GM23338 (cell line): Measurements from ENCODE around the gene C1R. TPM values are rescaled to one million over a fixed set of nuclear protein-coding genes. Genes with fewer than 3 reads are reported as not detected.

Experiments used
- ATAC-seq: fragments of 200-7000 bp; cut with Tn5 transposase; 3 replicates; pipeline ENCODE4 v1.9.1; 2020
- DNase-seq: peaks from one replicate; pipeline ENCODE4 v3.0.0-alpha.2; 2015; ENCODE audit warnings: low spot score
- H2AFZ ChIP-seq: fragments of 200-600 bp; sonication (generic); 2 replicates; pipeline ENCODE4 v1.8.0; 2016; ENCODE audit warnings: antibody characterized with exemption, mild to moderate bottlenecking, moderate library complexity
- H3F3A ChIP-seq: fragments of 200-600 bp; sonication (generic); replicated peaks from 2 replicates; pipeline ENCODE4 v1.8.0; 2017; ENCODE audit warnings: antibody characterized with exemption, mixed run types, low read depth
- H3K27ac ChIP-seq: fragments of 200-600 bp; sonication (generic); 2 replicates; pipeline ENCODE4 v1.6.1; 2016; ENCODE audit warnings: low read depth
- H3K27me3 ChIP-seq: fragments of 200-600 bp; sonication (generic); 2 replicates; pipeline ENCODE4 v1.8.0; 2016; ENCODE audit warnings: mild to moderate bottlenecking, mixed run types, moderate library complexity; ENCODE audit not compliant: insufficient read depth
- H3K36me3 ChIP-seq: fragments of 200-600 bp; sonication (generic); 2 replicates; pipeline ENCODE4 v1.8.0; 2016; ENCODE audit warnings: mild to moderate bottlenecking; ENCODE audit not compliant: insufficient read depth
- H3K4me1 ChIP-seq: fragments of 200-600 bp; sonication (generic); 2 replicates; pipeline ENCODE4 v1.8.0; 2016; ENCODE audit warnings: mild to moderate bottlenecking, moderate library complexity; ENCODE audit not compliant: insufficient read depth
- H3K4me2 ChIP-seq: fragments of 200-600 bp; sonication (generic); 2 replicates; pipeline ENCODE4 v1.7.1; 2017; ENCODE audit warnings: mixed run types
- H3K4me3 ChIP-seq: fragments of 200-600 bp; sonication (generic); 2 replicates; pipeline ENCODE4 v1.6.1; 2016; ENCODE audit warnings: mixed run types
- H3K79me2 ChIP-seq: fragments of 200-600 bp; sonication (generic); replicated peaks from 2 replicates; pipeline ENCODE4 v1.8.0; 2017; ENCODE audit warnings: mild to moderate bottlenecking; ENCODE audit not compliant: insufficient read depth
- H3K9me2 ChIP-seq: fragments of 200-600 bp; sonication (generic); 2 replicates; pipeline ENCODE4 v1.8.0; 2017; ENCODE audit not compliant: insufficient read depth
- H4K20me1 ChIP-seq: fragments of 200-600 bp; sonication (generic); replicated peaks from 2 replicates; pipeline ENCODE4 v1.8.0; 2017; ENCODE audit warnings: mild to moderate bottlenecking; ENCODE audit not compliant: insufficient read depth
- H3K27ac Mint-ChIP-seq: 2 replicates; pipeline ENCODE4 v1.8.0; 2020; ENCODE audit warnings: inconsistent platforms, mild to moderate bottlenecking, moderate library complexity, mixed read lengths
- H3K27me3 Mint-ChIP-seq: 3 replicates; pipeline ENCODE4 v1.8.0; 2022; ENCODE audit warnings: low read depth, mild to moderate bottlenecking, moderate library complexity, mixed read lengths, inconsistent platforms; ENCODE audit not compliant: insufficient read depth, poor library complexity
- H3K36me3 Mint-ChIP-seq: 3 replicates; pipeline ENCODE4 v1.8.0; 2021; ENCODE audit warnings: low read depth, mild to moderate bottlenecking, inconsistent platforms, moderate library complexity, mixed read lengths
- H3K4me1 Mint-ChIP-seq: 3 replicates; pipeline ENCODE4 v1.8.0; 2020; ENCODE audit warnings: mild to moderate bottlenecking, inconsistent platforms, mixed read lengths
- H3K4me3 Mint-ChIP-seq: 3 replicates; pipeline ENCODE4 v1.8.0; 2021; ENCODE audit warnings: moderate library complexity, mild to moderate bottlenecking, inconsistent platforms, mixed read lengths
- H3K9me3 Mint-ChIP-seq: 3 replicates; pipeline ENCODE4 v1.8.0; 2020; ENCODE audit warnings: moderate library complexity, mild to moderate bottlenecking, inconsistent platforms, mixed read lengths
- CREB1 ChIP-seq: fragments of 250-450 bp; sonication (Bioruptor Pico); IDR thresholded peaks from 2 replicates; pipeline ENCODE4 v1.5.0; 2020; ENCODE audit warnings: low read depth, mild to moderate bottlenecking, moderate library complexity
- EZH2 ChIP-seq: fragments of 200-600 bp; sonication (generic); IDR thresholded peaks from one replicate; pipeline ENCODE4 v1.8.0; 2017; ENCODE audit warnings: antibody characterized with exemption, mild to moderate bottlenecking, low read depth; ENCODE audit not compliant: unreplicated experiment
- EZH2phosphoT487 ChIP-seq: fragments of 200-600 bp; sonication (generic); IDR thresholded peaks from one replicate; pipeline ENCODE4 v1.8.1; 2018; ENCODE audit warnings: antibody characterized with exemption; ENCODE audit not compliant: unreplicated experiment
- JUNB ChIP-seq: IDR thresholded peaks from one replicate; pipeline ENCODE4 v1.6.1; 2016; ENCODE audit warnings: antibody characterized with exemption; ENCODE audit not compliant: unreplicated experiment
- NANOG ChIP-seq: IDR thresholded peaks from 2 replicates; pipeline ENCODE4 v1.6.1; 2016; ENCODE audit warnings: antibody characterized with exemption, borderline replicate concordance
- POLR2AphosphoS5 ChIP-seq: IDR thresholded peaks from 2 replicates; pipeline ENCODE4 v1.6.1; 2016; ENCODE audit warnings: antibody characterized with exemption, low read depth
- STAT1 ChIP-seq: IDR thresholded peaks from one replicate; pipeline ENCODE4 v1.6.1; 2016; ENCODE audit warnings: antibody characterized with exemption; ENCODE audit not compliant: unreplicated experiment
- ZNF114 ChIP-seq: fragments of 250-450 bp; sonication (Bioruptor Pico); IDR thresholded peaks from 2 replicates; pipeline ENCODE4 v1.5.0; 2020; ENCODE audit warnings: mild to moderate bottlenecking, moderate library complexity
- ZNF331 ChIP-seq: fragments of 250-450 bp; sonication (Bioruptor Pico); IDR thresholded peaks from 2 replicates; pipeline ENCODE4 v1.5.0; 2020; ENCODE audit warnings: low read depth, mild to moderate bottlenecking, moderate library complexity
- polyA plus RNA-seq: library from polyadenylated mRNA; unstranded; fragments of >200 nt; fragmentation: Nextera tagmentation; extraction: Ambion mirVana; gene quantifications from 2 replicates; pipeline ENCODE4 v1.2.1, GENCODE V29; 2016
- total RNA-seq: library from RNA; depleted of rRNA; stranded (reverse); fragments of >200 nt; shearing (Covaris generic); gene quantifications from 2 replicates; pipeline ENCODE4 v1.2.3, GENCODE V29; 2014
- TF ChIP-seq, protein P1 (sequence below): IDR thresholded peaks from one replicate; pipeline ENCODE4 v1.6.1; 2018; ENCODE audit warnings: antibody characterized with exemption; ENCODE audit not compliant: unreplicated experiment
- TF ChIP-seq, protein P2 (sequence below): fragments of 250-450 bp; sonication (Bioruptor Pico); IDR thresholded peaks from 2 replicates; pipeline ENCODE4 v1.5.0; 2020; ENCODE audit warnings: mild to moderate bottlenecking, moderate library complexity
- TF ChIP-seq, protein P3 (sequence below): IDR thresholded peaks from 2 replicates; pipeline ENCODE4 v1.6.1; 2016; ENCODE audit warnings: antibody characterized with exemption
- TF ChIP-seq, protein P4 (sequence below), 2 experiments: fragments of 200-600 bp in 1 of 2; sonication (generic) in 1 of 2; conservative IDR thresholded peaks; 2 replicates each; pipeline versions ENCODE4 v1.5.1 to v1.6.1; 2016 to 2017; ENCODE audit warnings: antibody characterized with exemption in 2 of 2, low read depth in 2 of 2, mild to moderate bottlenecking in 2 of 2, moderate library complexity in 1 of 2

C1R gene
- total and polyA plus RNA-seq, 2 experiments from 2014 or later: 6.4 to 8.8 TPM

DNA sequence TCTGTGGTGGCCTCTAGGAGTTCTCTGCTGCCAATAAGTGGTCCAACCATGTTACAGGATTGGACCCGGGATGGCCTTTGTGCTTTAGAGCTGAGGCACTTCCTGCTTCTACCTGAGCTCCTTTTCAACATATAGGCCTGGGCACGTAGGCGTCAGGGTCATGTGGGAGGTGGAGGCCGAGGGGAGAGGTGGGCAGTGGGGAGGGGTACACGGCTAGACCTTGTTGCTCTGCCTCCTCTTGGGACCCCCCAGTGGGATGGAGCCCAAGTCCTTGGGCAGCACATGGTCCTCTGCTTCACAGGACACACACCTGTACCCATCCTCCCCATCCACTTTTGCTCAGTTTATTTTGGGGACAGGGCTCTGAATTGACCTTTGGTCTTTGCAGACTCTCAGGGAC lies 29.1 kb upstream of the C1R start:
- no peaks in the 10 kb centered on the region for H4K20me1 ChIP-seq
- H3K36me3 Mint-ChIP-seq: no peaks in the 10 kb centered on the region; the same call in 2 of the 3 replicates
- no peak overlapping the region for H3K27ac Mint-ChIP-seq
- no peak overlapping the region for H3K27ac ChIP-seq
- no peak overlapping the region for H3K4me2 ChIP-seq
- peaks cover 3% of the 10 kb centered on the region for H3K27me3 Mint-ChIP-seq
- no peaks in the 10 kb centered on the region for H3K9me3 Mint-ChIP-seq
- H3F3A ChIP-seq: no peaks in the 10 kb centered on the region
- peaks cover 10% of the 10 kb centered on the region for H3K4me1 Mint-ChIP-seq
- H3K4me1 ChIP-seq: no peaks in the 10 kb centered on the region
- DNase-seq (no peak), ATAC-seq (no peak)
- H2AFZ ChIP-seq: no peak overlapping the region
- no peak overlapping the region for H3K4me3 Mint-ChIP-seq
- TF ChIP-seq NANOG (no peak), ZNF331 (CRISPR knock-in tag) (no peak), ZNF114 (CRISPR knock-in tag) (no peak), CREB1 (CRISPR knock-in tag) (no peak), EZH2 (no peak), EZH2phosphoT487 (no peak), STAT1 (no peak), JUNB (no peak), POLR2AphosphoS5 (no peak)
- TF ChIP-seq, protein P1, sequence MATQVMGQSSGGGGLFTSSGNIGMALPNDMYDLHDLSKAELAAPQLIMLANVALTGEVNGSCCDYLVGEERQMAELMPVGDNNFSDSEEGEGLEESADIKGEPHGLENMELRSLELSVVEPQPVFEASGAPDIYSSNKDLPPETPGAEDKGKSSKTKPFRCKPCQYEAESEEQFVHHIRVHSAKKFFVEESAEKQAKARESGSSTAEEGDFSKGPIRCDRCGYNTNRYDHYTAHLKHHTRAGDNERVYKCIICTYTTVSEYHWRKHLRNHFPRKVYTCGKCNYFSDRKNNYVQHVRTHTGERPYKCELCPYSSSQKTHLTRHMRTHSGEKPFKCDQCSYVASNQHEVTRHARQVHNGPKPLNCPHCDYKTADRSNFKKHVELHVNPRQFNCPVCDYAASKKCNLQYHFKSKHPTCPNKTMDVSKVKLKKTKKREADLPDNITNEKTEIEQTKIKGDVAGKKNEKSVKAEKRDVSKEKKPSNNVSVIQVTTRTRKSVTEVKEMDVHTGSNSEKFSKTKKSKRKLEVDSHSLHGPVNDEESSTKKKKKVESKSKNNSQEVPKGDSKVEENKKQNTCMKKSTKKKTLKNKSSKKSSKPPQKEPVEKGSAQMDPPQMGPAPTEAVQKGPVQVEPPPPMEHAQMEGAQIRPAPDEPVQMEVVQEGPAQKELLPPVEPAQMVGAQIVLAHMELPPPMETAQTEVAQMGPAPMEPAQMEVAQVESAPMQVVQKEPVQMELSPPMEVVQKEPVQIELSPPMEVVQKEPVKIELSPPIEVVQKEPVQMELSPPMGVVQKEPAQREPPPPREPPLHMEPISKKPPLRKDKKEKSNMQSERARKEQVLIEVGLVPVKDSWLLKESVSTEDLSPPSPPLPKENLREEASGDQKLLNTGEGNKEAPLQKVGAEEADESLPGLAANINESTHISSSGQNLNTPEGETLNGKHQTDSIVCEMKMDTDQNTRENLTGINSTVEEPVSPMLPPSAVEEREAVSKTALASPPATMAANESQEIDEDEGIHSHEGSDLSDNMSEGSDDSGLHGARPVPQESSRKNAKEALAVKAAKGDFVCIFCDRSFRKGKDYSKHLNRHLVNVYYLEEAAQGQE: no peak
- TF ChIP-seq, protein P2, sequence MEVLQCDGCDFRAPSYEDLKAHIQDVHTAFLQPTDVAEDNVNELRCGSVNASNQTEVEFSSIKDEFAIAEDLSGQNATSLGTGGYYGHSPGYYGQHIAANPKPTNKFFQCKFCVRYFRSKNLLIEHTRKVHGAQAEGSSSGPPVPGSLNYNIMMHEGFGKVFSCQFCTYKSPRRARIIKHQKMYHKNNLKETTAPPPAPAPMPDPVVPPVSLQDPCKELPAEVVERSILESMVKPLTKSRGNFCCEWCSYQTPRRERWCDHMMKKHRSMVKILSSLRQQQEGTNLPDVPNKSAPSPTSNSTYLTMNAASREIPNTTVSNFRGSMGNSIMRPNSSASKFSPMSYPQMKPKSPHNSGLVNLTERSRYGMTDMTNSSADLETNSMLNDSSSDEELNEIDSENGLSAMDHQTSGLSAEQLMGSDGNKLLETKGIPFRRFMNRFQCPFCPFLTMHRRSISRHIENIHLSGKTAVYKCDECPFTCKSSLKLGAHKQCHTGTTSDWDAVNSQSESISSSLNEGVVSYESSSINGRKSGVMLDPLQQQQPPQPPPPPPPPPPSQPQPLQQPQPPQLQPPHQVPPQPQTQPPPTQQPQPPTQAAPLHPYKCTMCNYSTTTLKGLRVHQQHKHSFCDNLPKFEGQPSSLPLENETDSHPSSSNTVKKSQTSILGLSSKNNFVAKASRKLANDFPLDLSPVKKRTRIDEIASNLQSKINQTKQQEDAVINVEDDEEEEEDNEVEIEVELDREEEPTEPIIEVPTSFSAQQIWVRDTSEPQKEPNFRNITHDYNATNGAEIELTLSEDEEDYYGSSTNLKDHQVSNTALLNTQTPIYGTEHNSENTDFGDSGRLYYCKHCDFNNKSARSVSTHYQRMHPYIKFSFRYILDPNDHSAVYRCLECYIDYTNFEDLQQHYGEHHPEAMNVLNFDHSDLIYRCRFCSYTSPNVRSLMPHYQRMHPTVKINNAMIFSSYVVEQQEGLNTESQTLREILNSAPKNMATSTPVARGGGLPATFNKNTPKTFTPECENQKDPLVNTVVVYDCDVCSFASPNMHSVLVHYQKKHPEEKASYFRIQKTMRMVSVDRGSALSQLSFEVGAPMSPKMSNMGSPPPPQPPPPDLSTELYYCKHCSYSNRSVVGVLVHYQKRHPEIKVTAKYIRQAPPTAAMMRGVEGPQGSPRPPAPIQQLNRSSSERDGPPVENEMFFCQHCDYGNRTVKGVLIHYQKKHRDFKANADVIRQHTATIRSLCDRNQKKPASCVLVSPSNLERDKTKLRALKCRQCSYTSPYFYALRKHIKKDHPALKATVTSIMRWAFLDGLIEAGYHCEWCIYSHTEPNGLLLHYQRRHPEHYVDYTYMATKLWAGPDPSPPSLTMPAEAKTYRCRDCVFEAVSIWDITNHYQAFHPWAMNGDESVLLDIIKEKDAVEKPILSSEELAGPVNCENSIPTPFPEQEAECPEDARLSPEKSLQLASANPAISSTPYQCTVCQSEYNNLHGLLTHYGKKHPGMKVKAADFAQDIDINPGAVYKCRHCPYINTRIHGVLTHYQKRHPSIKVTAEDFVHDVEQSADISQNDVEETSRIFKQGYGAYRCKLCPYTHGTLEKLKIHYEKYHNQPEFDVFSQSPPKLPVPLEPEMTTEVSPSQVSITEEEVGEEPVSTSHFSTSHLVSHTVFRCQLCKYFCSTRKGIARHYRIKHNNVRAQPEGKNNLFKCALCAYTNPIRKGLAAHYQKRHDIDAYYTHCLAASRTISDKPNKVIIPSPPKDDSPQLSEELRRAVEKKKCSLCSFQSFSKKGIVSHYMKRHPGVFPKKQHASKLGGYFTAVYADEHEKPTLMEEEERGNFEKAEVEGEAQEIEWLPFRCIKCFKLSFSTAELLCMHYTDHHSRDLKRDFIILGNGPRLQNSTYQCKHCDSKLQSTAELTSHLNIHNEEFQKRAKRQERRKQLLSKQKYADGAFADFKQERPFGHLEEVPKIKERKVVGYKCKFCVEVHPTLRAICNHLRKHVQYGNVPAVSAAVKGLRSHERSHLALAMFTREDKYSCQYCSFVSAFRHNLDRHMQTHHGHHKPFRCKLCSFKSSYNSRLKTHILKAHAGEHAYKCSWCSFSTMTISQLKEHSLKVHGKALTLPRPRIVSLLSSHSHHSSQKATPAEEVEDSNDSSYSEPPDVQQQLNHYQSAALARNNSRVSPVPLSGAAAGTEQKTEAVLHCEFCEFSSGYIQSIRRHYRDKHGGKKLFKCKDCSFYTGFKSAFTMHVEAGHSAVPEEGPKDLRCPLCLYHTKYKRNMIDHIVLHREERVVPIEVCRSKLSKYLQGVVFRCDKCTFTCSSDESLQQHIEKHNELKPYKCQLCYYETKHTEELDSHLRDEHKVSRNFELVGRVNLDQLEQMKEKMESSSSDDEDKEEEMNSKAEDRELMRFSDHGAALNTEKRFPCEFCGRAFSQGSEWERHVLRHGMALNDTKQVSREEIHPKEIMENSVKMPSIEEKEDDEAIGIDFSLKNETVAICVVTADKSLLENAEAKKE: no peak
- TF ChIP-seq, protein P3, sequence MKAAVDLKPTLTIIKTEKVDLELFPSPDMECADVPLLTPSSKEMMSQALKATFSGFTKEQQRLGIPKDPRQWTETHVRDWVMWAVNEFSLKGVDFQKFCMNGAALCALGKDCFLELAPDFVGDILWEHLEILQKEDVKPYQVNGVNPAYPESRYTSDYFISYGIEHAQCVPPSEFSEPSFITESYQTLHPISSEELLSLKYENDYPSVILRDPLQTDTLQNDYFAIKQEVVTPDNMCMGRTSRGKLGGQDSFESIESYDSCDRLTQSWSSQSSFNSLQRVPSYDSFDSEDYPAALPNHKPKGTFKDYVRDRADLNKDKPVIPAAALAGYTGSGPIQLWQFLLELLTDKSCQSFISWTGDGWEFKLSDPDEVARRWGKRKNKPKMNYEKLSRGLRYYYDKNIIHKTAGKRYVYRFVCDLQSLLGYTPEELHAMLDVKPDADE: no peak
- TF ChIP-seq, protein P4, sequence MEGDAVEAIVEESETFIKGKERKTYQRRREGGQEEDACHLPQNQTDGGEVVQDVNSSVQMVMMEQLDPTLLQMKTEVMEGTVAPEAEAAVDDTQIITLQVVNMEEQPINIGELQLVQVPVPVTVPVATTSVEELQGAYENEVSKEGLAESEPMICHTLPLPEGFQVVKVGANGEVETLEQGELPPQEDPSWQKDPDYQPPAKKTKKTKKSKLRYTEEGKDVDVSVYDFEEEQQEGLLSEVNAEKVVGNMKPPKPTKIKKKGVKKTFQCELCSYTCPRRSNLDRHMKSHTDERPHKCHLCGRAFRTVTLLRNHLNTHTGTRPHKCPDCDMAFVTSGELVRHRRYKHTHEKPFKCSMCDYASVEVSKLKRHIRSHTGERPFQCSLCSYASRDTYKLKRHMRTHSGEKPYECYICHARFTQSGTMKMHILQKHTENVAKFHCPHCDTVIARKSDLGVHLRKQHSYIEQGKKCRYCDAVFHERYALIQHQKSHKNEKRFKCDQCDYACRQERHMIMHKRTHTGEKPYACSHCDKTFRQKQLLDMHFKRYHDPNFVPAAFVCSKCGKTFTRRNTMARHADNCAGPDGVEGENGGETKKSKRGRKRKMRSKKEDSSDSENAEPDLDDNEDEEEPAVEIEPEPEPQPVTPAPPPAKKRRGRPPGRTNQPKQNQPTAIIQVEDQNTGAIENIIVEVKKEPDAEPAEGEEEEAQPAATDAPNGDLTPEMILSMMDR (conservative IDR thresholded peaks at IDR 0.05; ENCODE audit: low read depth in 2 of 2): no peak
- no peaks in the 10 kb centered on the region for H3K27me3 ChIP-seq
- H3K4me3 ChIP-seq: no peak overlapping the region
- no peaks in the 10 kb centered on the region for H3K36me3 ChIP-seq
- no peaks in the 10 kb centered on the region for H3K79me2 ChIP-seq
- H3K9me2 ChIP-seq: no peaks in the 10 kb centered on the region
